ENCODE results near the gene PRR20G.

DNA sequence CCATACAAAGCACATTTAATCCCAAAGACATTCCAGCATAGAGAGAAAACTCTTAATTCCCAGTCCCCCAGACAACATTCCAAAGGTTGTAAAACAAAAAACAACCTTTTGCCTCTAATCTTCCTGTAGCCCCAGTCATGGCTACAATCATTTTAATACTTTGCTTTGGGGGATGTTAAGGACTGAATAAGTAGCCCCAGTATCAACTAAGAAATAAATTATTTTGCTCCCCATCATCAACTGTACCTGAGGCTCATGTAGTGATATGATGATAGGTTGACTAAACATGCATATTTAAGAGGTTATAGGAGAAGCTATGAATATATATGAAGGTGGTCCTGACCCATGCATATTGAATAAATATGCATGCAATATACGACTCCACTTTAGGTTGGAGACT is 40.6 kb downstream of the PRR20G start:
- TF ChIP-seq ZNF114 (CRISPR knock-in tag; IDR thresholded peaks at IDR 0.05), result no peak
- TF ChIP-seq, protein P1, sequence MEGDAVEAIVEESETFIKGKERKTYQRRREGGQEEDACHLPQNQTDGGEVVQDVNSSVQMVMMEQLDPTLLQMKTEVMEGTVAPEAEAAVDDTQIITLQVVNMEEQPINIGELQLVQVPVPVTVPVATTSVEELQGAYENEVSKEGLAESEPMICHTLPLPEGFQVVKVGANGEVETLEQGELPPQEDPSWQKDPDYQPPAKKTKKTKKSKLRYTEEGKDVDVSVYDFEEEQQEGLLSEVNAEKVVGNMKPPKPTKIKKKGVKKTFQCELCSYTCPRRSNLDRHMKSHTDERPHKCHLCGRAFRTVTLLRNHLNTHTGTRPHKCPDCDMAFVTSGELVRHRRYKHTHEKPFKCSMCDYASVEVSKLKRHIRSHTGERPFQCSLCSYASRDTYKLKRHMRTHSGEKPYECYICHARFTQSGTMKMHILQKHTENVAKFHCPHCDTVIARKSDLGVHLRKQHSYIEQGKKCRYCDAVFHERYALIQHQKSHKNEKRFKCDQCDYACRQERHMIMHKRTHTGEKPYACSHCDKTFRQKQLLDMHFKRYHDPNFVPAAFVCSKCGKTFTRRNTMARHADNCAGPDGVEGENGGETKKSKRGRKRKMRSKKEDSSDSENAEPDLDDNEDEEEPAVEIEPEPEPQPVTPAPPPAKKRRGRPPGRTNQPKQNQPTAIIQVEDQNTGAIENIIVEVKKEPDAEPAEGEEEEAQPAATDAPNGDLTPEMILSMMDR (conservative IDR thresholded peaks at IDR 0.05; ENCODE audit: low read depth in 2 of 2), result no peak
- TF ChIP-seq REST (IDR thresholded peaks at IDR 0.05; ENCODE audit: unreplicated experiment), result no peak

All from GM23338 (cell line).